ENCODE measurements around the gene KLHL40. TPM values are rescaled to one million over a fixed set of nuclear protein-coding genes. Genes with fewer than 3 reads are reported as not detected.

The KLHL40 gene
- total and polyA plus RNA-seq, 2 donors (not counting 1 experiment from before 2014, with no cell fraction given): not detected

DNA sequence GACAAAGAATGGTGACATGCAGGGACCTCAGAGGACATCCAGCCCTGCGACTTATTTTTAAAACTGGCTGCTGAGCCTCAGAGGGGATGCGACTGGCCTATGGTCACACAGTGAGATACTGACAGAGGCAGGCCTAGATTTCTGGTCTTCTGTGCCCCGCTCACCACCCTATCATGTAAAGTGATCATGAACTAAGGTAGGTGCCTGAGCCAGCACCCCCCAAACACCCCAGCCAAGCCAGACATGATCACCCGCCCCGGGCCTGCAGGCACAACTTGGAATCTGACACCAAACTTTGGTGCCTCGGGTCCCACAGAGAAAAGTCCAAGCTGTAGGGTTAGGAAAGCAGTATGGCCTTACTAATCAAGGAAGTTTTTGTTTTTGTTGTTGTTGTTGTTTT, 51.2 kb downstream of the KLHL40 start:
- Histone ChIP-seq H3K36me3 (ENCODE audit: control insufficient read depth, insufficient read depth, low read length) (no peaks in the 10 kb centered on the region), H4K20me1 (ENCODE audit: control insufficient read depth, extremely low read depth, insufficient read depth, low read length) (no peaks in the 10 kb centered on the region), H3K27ac (ENCODE audit: insufficient read depth, low read length) (no peak overlapping the region), H3K4me1 (ENCODE audit: control insufficient read depth, extremely low read depth, insufficient read depth, low read length) (no peaks in the 10 kb centered on the region), H3K4me3 (replicated peaks in 1 of 4; ENCODE audit: control extremely low read depth in 1 of 4, insufficient read depth in 1 of 4, low read depth in 3 of 4, low read length in 4 of 4) (no peak overlapping the region), H3K9me3 (ENCODE audit: control insufficient read depth, insufficient read depth, low read depth, low read length) (no peaks in the 10 kb centered on the region), H3K27me3 (ENCODE audit: control insufficient read depth, insufficient read depth, low read length) (peaks cover 10% of the 10 kb centered on the region), H3K79me2 (ENCODE audit: control insufficient read depth, insufficient read depth, low read length) (no peaks in the 10 kb centered on the region), H3K9ac (ENCODE audit: insufficient read depth, low read length) (no peak overlapping the region), H2AFZ (ENCODE audit: low read length) (no peak overlapping the region), H3K4me2 (ENCODE audit: extremely low read depth, insufficient read depth, low read length) (no peak overlapping the region)
- no peak for DNase-seq (ENCODE audit: low read depth in 2 of 2)
- TF ChIP-seq, protein P1, sequence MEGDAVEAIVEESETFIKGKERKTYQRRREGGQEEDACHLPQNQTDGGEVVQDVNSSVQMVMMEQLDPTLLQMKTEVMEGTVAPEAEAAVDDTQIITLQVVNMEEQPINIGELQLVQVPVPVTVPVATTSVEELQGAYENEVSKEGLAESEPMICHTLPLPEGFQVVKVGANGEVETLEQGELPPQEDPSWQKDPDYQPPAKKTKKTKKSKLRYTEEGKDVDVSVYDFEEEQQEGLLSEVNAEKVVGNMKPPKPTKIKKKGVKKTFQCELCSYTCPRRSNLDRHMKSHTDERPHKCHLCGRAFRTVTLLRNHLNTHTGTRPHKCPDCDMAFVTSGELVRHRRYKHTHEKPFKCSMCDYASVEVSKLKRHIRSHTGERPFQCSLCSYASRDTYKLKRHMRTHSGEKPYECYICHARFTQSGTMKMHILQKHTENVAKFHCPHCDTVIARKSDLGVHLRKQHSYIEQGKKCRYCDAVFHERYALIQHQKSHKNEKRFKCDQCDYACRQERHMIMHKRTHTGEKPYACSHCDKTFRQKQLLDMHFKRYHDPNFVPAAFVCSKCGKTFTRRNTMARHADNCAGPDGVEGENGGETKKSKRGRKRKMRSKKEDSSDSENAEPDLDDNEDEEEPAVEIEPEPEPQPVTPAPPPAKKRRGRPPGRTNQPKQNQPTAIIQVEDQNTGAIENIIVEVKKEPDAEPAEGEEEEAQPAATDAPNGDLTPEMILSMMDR (conservative IDR thresholded peaks at IDR 0.05 in 1 of 2, IDR thresholded peaks at IDR 0.05 in 1 of 2; ENCODE audit: low read depth in 1 of 2, low read length in 2 of 2): no peak
- TF ChIP-seq EZH2 (IDR thresholded peaks at IDR 0.05; ENCODE audit: low read length, missing control alignments): no peak

DNA sequence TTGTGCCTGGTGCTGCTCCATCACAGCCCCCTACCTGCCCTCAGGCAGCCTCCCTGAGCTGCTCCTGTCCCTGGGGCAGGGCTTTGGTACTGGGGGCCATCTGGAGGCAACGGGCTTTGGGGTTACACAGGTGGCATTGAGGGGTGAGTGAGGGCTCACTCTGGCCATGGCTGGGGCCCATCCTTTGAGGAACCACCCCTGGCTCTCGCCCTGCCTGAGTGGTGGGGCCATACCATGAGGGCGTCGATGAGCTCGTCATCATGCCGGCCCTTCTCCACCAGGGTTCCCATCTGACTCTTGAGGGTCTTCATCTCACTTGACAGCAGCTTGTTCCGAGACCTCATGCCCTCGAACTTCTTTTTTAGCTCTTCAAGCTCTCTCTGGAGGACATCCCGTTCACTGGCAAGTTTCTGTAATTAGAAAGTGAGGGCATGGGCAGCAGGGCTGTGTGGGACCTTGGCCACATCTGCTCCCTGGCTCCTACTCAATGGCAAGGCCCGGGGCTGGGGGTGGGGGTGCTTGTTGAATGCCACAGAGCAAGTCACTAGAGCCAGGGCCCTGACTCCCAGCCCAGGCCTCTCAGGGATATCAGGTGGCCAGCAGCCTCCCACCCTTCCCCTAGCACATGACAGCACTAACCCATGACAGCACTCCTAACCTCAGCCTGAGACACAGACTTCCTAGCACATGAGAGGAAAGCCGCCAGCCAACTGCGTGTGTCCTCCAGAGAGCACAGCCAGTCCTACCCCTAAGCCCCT, 54.2 kb downstream of the KLHL40 start:
- H3K27me3 ChIP-seq (ENCODE audit: control insufficient read depth, insufficient read depth, low read length): peaks cover 14% of the 10 kb centered on the region
- no peak overlapping the region for H3K27ac ChIP-seq (ENCODE audit: insufficient read depth, low read length)
- H4K20me1 ChIP-seq (ENCODE audit: control insufficient read depth, extremely low read depth, insufficient read depth, low read length): no peaks in the 10 kb centered on the region
- H3K9ac ChIP-seq (ENCODE audit: insufficient read depth, low read length): no peak overlapping the region
- no peaks in the 10 kb centered on the region for H3K79me2 ChIP-seq (ENCODE audit: control insufficient read depth, insufficient read depth, low read length)
- H3K4me3 ChIP-seq (replicated peaks in 1 of 4; ENCODE audit: control extremely low read depth in 1 of 4, insufficient read depth in 1 of 4, low read depth in 3 of 4, low read length in 4 of 4): no peak overlapping the region
- TF ChIP-seq EZH2 (IDR thresholded peaks at IDR 0.05; ENCODE audit: low read length, missing control alignments): no peak
- TF ChIP-seq, protein P1 (conservative IDR thresholded peaks at IDR 0.05 in 1 of 2, IDR thresholded peaks at IDR 0.05 in 1 of 2; ENCODE audit: low read depth in 1 of 2, low read length in 2 of 2): no peak
- DNase-seq (ENCODE audit: low read depth in 2 of 2): no peak
- H3K4me2 ChIP-seq (ENCODE audit: extremely low read depth, insufficient read depth, low read length): no peak overlapping the region
- no peaks in the 10 kb centered on the region for H3K36me3 ChIP-seq (ENCODE audit: control insufficient read depth, insufficient read depth, low read length)
- no peaks in the 10 kb centered on the region for H3K4me1 ChIP-seq (ENCODE audit: control insufficient read depth, extremely low read depth, insufficient read depth, low read length)
- no peak overlapping the region for H2AFZ ChIP-seq (ENCODE audit: low read length)
- H3K9me3 ChIP-seq (ENCODE audit: control insufficient read depth, insufficient read depth, low read depth, low read length): no peaks in the 10 kb centered on the region

DNA sequence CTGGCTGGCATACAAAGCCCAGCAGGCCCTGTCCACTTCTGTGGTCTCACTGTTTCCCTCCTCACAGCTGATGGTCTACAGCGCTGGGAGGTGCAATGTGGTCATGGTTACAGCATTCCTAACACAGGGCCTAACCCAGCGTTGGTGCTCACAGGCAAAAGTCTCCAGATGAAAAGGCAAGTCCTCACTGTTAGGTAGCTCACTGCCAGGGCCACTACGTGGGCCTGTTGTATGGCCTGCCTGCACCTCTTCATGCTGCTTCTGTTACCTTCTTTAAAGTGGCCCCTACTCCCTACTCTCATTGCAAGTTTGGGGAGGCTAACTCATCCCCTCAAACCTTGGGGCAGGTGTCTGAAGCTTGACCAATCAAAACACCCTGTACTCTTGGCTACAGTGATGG, 56.5 kb downstream of the KLHL40 start:
- Histone ChIP-seq H3K4me2 (ENCODE audit: extremely low read depth, insufficient read depth, low read length) (no peak overlapping the region), H3K27ac (ENCODE audit: insufficient read depth, low read length) (no peak overlapping the region), H3K9me3 (ENCODE audit: control insufficient read depth, insufficient read depth, low read depth, low read length) (no peaks in the 10 kb centered on the region), H3K79me2 (ENCODE audit: control insufficient read depth, insufficient read depth, low read length) (no peaks in the 10 kb centered on the region), H3K27me3 (ENCODE audit: control insufficient read depth, insufficient read depth, low read length) (peaks cover 10% of the 10 kb centered on the region), H2AFZ (ENCODE audit: low read length) (no peak overlapping the region), H3K4me1 (ENCODE audit: control insufficient read depth, extremely low read depth, insufficient read depth, low read length) (peaks cover 4% of the 10 kb centered on the region), H4K20me1 (ENCODE audit: control insufficient read depth, extremely low read depth, insufficient read depth, low read length) (no peaks in the 10 kb centered on the region), H3K36me3 (ENCODE audit: control insufficient read depth, insufficient read depth, low read length) (no peaks in the 10 kb centered on the region), H3K9ac (ENCODE audit: insufficient read depth, low read length) (no peak overlapping the region), H3K4me3 (replicated peaks in 1 of 4; ENCODE audit: control extremely low read depth in 1 of 4, insufficient read depth in 1 of 4, low read depth in 3 of 4, low read length in 4 of 4) (no peak overlapping the region)
- TF ChIP-seq, protein P1 (conservative IDR thresholded peaks at IDR 0.05 in 1 of 2, IDR thresholded peaks at IDR 0.05 in 1 of 2; ENCODE audit: low read depth in 1 of 2, low read length in 2 of 2): no peak
- TF ChIP-seq EZH2 (IDR thresholded peaks at IDR 0.05; ENCODE audit: low read length, missing control alignments): no peak
- DNase-seq (ENCODE audit: low read depth in 2 of 2): no peak

Other genes with a start within 250 kb of the KLHL40 start
- gene VIPR1, start 182.9 kb upstream of the KLHL40 start, total RNA-seq: not detected in 2 replicates
- gene VIPR1, start 182.9 kb upstream of the KLHL40 start, polyA plus RNA-seq: 0.02 and 0.11 TPM in 2 replicates
- gene SEC22C, start 103.6 kb upstream of the KLHL40 start, total RNA-seq: 60.4 and 86.0 TPM in 2 replicates
- gene SEC22C, start 103.6 kb upstream of the KLHL40 start, polyA plus RNA-seq: 46.4 and 50.8 TPM in 2 replicates
- 17.2 and 17.8 TPM in 2 replicates for gene SS18L2, start 94.7 kb upstream of the KLHL40 start, total RNA-seq
- gene SS18L2, start 94.7 kb upstream of the KLHL40 start, polyA plus RNA-seq: 25.6 and 31.2 TPM in 2 replicates
- gene NKTR, start 84.9 kb upstream of the KLHL40 start, total RNA-seq: 30.3 and 44.6 TPM in 2 replicates
- 19.8 and 26.4 TPM in 2 replicates for gene NKTR, start 84.9 kb upstream of the KLHL40 start, polyA plus RNA-seq
- 32.1 and 49.4 TPM in 2 replicates for gene ZBTB47, start 31.8 kb upstream of the KLHL40 start, total RNA-seq
- 15.2 and 15.6 TPM in 2 replicates for gene ZBTB47, start 31.8 kb upstream of the KLHL40 start, polyA plus RNA-seq
- gene HHATL, start 17.3 kb downstream of the KLHL40 start, total RNA-seq: not detected in 2 replicates
- not detected in 2 replicates for gene HHATL, start 17.3 kb downstream of the KLHL40 start, polyA plus RNA-seq
- gene CCDC13, start 87.7 kb downstream of the KLHL40 start, total RNA-seq: 0.51 and 0.66 TPM in 2 replicates
- gene CCDC13, start 87.7 kb downstream of the KLHL40 start, polyA plus RNA-seq: 0.41 and 0.43 TPM in 2 replicates
- 98.6 and 121 TPM in 2 replicates for gene HIGD1A, start 119.0 kb downstream of the KLHL40 start, total RNA-seq
- 245 and 257 TPM in 2 replicates for gene HIGD1A, start 119.0 kb downstream of the KLHL40 start, polyA plus RNA-seq
- gene ACKR2, start 123.9 kb downstream of the KLHL40 start, total RNA-seq: under 0.01 and 0.26 TPM in 2 replicates
- gene ACKR2, start 123.9 kb downstream of the KLHL40 start, polyA plus RNA-seq: 0.12 and 0.19 TPM in 2 replicates
- gene CYP8B1, start 190.3 kb downstream of the KLHL40 start, total RNA-seq: not detected in 2 replicates
- not detected in 2 replicates for gene CYP8B1, start 190.3 kb downstream of the KLHL40 start, polyA plus RNA-seq
- 3.3 and 5.6 TPM in 2 replicates for gene ZNF662, start 220.6 kb downstream of the KLHL40 start, total RNA-seq
- gene ZNF662, start 220.6 kb downstream of the KLHL40 start, polyA plus RNA-seq: 0.69 and 1.2 TPM in 2 replicates

Data from fibroblast of lung (primary cell).